Keratinocyte (primary cell): ENCODE measurements around the gene IFI35. TPM values are rescaled to one million over a fixed set of nuclear protein-coding genes. Genes with fewer than 3 reads are reported as not detected.

Experiments
- DNase-seq: peaks from one replicate; pipeline ENCODE4 v3.0.0-alpha.2; 2011; ENCODE audit warnings: low read depth, missing footprints, low spot score
- FAIRE-seq: peaks from 2 replicates; lab custom pipeline; 2011; peaks lifted over from hg19 to GRCh38; lab: Jason Lieb, UNC
- H2AFZ ChIP-seq: 2 replicates; pipeline ENCODE4 v1.6.0; 2012; ENCODE audit warnings: low read length, control low read depth, inconsistent platforms; ENCODE audit not compliant: control insufficient read depth
- H3K27ac ChIP-seq: 2 replicates; pipeline ENCODE4 v1.5.1; 2011; ENCODE audit warnings: low read length; ENCODE audit not compliant: control insufficient read depth, insufficient read depth
- H3K27me3 ChIP-seq: 3 replicates; pipeline ENCODE4 v1.6.0; 2011; ENCODE audit warnings: low read length; ENCODE audit not compliant: control insufficient read depth, insufficient read depth; ENCODE audit errors: extremely low read depth
- H3K36me3 ChIP-seq, 2 experiments: 2 replicates in 1 of 2; 3 replicates in 1 of 2; pipeline ENCODE4 v1.5.1; 2011; ENCODE audit warnings: low read length in 2 of 2, mild to moderate bottlenecking in 1 of 2; ENCODE audit not compliant: control insufficient read depth in 2 of 2, insufficient read depth in 2 of 2; ENCODE audit errors: extremely low read depth in 1 of 2
- H3K4me1 ChIP-seq: 3 replicates; pipeline ENCODE4 v1.5.1; 2011; ENCODE audit warnings: low read length; ENCODE audit not compliant: control insufficient read depth, insufficient read depth; ENCODE audit errors: extremely low read depth
- H3K4me2 ChIP-seq: 3 replicates; pipeline ENCODE4 v1.6.0; 2011; ENCODE audit warnings: low read depth, low read length; ENCODE audit not compliant: control insufficient read depth, insufficient read depth; ENCODE audit errors: extremely low read depth
- H3K4me3 ChIP-seq, 3 experiments: fragments of 200-600 bp in 1 of 3; sonication (generic) in 1 of 3; 2 replicates in 2 of 3; 3 replicates in 1 of 3; pipeline ENCODE4 v1.5.1; 2011 to 2016; ENCODE audit warnings: low read length in 3 of 3, mild to moderate bottlenecking in 3 of 3, control low read depth in 2 of 3, inconsistent platforms in 1 of 3, low read depth in 1 of 3, mixed read lengths in 1 of 3, mixed run types in 1 of 3, moderate library complexity in 1 of 3; ENCODE audit not compliant: control insufficient read depth in 2 of 3, insufficient read depth in 2 of 3; ENCODE audit errors: extremely low read depth in 1 of 3
- H3K79me2 ChIP-seq: 2 replicates; pipeline ENCODE4 v1.6.0; 2012; ENCODE audit warnings: low read length; ENCODE audit not compliant: control insufficient read depth, insufficient read depth
- H3K9ac ChIP-seq: 3 replicates; pipeline ENCODE4 v1.6.0; 2011; ENCODE audit warnings: low read length; ENCODE audit not compliant: control insufficient read depth, insufficient read depth; ENCODE audit errors: extremely low read depth
- H3K9me1 ChIP-seq: 3 replicates; pipeline ENCODE4 v1.6.0; 2011; ENCODE audit warnings: low read length; ENCODE audit not compliant: control insufficient read depth, insufficient read depth; ENCODE audit errors: extremely low read depth
- H3K9me3 ChIP-seq: 2 replicates; pipeline ENCODE4 v1.5.1; 2012; ENCODE audit warnings: low read depth, low read length; ENCODE audit not compliant: control insufficient read depth
- H4K20me1 ChIP-seq: 3 replicates; pipeline ENCODE4 v1.6.0; 2011; ENCODE audit warnings: low read length; ENCODE audit not compliant: control insufficient read depth, insufficient read depth; ENCODE audit errors: extremely low read depth
- CTCF ChIP-seq, 3 experiments: IDR thresholded peaks in 1 of 3; conservative IDR thresholded peaks in 1 of 3; optimal IDR thresholded peaks in 1 of 3; 2 replicates in 2 of 3; 3 replicates in 1 of 3; pipeline versions ENCODE3 to v1.5.1; 2011; ENCODE audit warnings: low read length in 3 of 3, mild to moderate bottlenecking in 3 of 3, moderate library complexity in 2 of 3, control low read depth in 1 of 3, inconsistent platforms in 1 of 3; ENCODE audit not compliant: insufficient read depth in 2 of 3; ENCODE audit errors: extremely low read depth in 1 of 3
- EZH2 ChIP-seq: IDR thresholded peaks from one replicate; pipeline ENCODE4 v1.6.1; 2012; ENCODE audit warnings: inconsistent platforms, mild to moderate bottlenecking, low read length, moderate library complexity
- dilution Hi-C: fragments of 300-500 bp; cut with MboI; formaldehyde crosslinking; loops from one replicate; pipeline ENCODE4 v1.7.0; 2020; ENCODE audit warnings: low sequenced_read_pairs; ENCODE audit not compliant: extremely low pct_ligation_motif_present
- polyA plus RNA-seq, 5 experiments: library from polyadenylated mRNA; depleted of rRNA in 3 of 5; stranded (reverse) in 3 of 5; stranded (forward) in 1 of 5; unstranded in 1 of 5; fragments of >200 nt; gene quantifications; 1 replicate in 1 of 5; 2 replicates in 3 of 5; 3 replicates in 1 of 5; pipeline versions ENCODE4 v1.2.1 to v1.2.3, GENCODE V29; 2011 to 2012; ENCODE audit warnings: missing spikeins in 2 of 5, low read depth in 1 of 5, low replicate concordance in 1 of 5

The IFI35 gene
- polyA plus RNA-seq, 1 donor (not counting 4 experiments of a cell fraction or from before 2014, with no cell fraction given), result 27.6 TPM

GRCh38 chr17:43011728-43012472 is 5.3 kb downstream of the IFI35 start:
- peaks cover 10 to 19% of the 10 kb centered on the region in 2 experiments for H3K36me3 ChIP-seq
- FAIRE-seq (no peak), DNase-seq (no peak)
- H3K4me3 ChIP-seq, result no peak overlapping the region
- TF ChIP-seq CTCF (optimal IDR thresholded peaks at IDR 0.05 in 1 of 3, IDR thresholded peaks at IDR 0.05 in 1 of 3, conservative IDR thresholded peaks at IDR 0.05 in 1 of 3; ENCODE audit: extremely low read depth in 1 of 3, insufficient read depth in 2 of 3, low read length in 3 of 3) (no peak), EZH2 (no peak)
- H3K9me3 ChIP-seq, result no peaks in the 10 kb centered on the region
- no peak overlapping the region for H3K4me2 ChIP-seq
- H3K79me2 ChIP-seq, result no peaks in the 10 kb centered on the region
- dilution Hi-C loops, result no loop called here
- H3K27ac ChIP-seq, result no peak overlapping the region
- H4K20me1 ChIP-seq, result no peaks in the 10 kb centered on the region
- no peaks in the 10 kb centered on the region for H3K4me1 ChIP-seq
- no peak overlapping the region for H2AFZ ChIP-seq
- no peaks in the 10 kb centered on the region for H3K27me3 ChIP-seq
- H3K9me1 ChIP-seq, result no peaks in the 10 kb centered on the region
- H3K9ac ChIP-seq, result no peak overlapping the region

- DNase-seq (no peak), FAIRE-seq (no peak)
- no peak overlapping the region for H3K4me2 ChIP-seq
- H3K9ac ChIP-seq, result no peak overlapping the region
- peaks cover 4% of the 10 kb centered on the region for H3K79me2 ChIP-seq
- no peaks in the 10 kb centered on the region for H3K4me1 ChIP-seq
- no peak overlapping the region for H3K4me3 ChIP-seq
- H3K9me3 ChIP-seq, result no peaks in the 10 kb centered on the region
- no peaks in the 10 kb centered on the region for H4K20me1 ChIP-seq
- dilution Hi-C loops, result no loop called here
- no peak overlapping the region for H3K27ac ChIP-seq
- peaks cover 18 to 27% of the 10 kb centered on the region in 2 experiments for H3K36me3 ChIP-seq
- no peak overlapping the region for H2AFZ ChIP-seq
- TF ChIP-seq EZH2 (no peak), CTCF (optimal IDR thresholded peaks at IDR 0.05 in 1 of 3, IDR thresholded peaks at IDR 0.05 in 1 of 3, conservative IDR thresholded peaks at IDR 0.05 in 1 of 3; ENCODE audit: extremely low read depth in 1 of 3, insufficient read depth in 2 of 3, low read length in 3 of 3) (no peak)
- no peaks in the 10 kb centered on the region for H3K27me3 ChIP-seq
- H3K9me1 ChIP-seq, result no peaks in the 10 kb centered on the region
These were observed 6.7 kb downstream of the IFI35 start for GRCh38 chr17:43013296-43013695.
